ENCODE data around the gene WDR46.
A peak's percentile ranks its signal among the peaks of the same experiment; 100 is the strongest.

The WDR46 gene, protein sequence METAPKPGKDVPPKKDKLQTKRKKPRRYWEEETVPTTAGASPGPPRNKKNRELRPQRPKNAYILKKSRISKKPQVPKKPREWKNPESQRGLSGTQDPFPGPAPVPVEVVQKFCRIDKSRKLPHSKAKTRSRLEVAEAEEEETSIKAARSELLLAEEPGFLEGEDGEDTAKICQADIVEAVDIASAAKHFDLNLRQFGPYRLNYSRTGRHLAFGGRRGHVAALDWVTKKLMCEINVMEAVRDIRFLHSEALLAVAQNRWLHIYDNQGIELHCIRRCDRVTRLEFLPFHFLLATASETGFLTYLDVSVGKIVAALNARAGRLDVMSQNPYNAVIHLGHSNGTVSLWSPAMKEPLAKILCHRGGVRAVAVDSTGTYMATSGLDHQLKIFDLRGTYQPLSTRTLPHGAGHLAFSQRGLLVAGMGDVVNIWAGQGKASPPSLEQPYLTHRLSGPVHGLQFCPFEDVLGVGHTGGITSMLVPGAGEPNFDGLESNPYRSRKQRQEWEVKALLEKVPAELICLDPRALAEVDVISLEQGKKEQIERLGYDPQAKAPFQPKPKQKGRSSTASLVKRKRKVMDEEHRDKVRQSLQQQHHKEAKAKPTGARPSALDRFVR

DNA sequence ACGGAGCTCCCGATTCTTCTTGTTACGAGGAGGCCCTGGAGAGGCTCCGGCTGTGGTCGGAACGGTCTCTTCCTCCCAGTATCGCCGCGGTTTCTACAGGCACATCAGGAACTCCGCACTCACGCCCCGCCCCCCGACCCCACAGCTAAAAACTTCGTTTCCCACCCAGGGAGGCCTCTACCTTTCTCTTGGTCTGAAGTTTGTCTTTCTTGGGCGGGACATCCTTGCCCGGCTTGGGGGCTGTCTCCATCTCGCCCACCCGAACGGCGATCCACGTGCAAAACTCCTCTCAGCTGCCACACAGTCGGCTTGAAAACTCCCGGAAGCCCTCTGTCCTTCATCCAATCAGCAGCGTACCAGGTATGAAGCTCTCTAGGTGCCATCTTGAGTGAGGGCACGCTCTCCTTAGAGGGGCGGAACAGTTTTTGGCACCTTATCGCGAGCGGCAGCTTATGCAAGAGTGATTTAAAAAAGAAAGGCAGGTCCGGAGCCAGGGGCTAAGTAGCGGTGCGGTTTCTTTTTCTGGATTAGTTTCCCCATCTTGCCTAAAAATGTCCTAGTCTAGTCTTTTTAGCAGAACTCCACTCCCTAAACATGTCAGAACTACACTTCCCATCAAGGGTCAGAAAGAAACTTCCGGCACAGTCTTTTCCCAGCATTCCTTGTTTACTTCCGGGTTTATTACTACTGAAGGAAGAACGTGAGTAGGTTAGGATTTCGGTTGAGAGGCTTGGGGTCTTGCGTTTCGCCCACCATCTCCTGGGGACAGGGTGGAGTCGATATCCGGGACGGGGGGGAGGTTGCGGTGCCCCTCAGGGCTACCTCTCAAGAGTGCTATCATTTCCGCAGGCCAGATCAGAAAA, at the start of gene WDR46, which contains the start of gene PFDN6:
WDR46 (minus strand) TSS at position 319 of the 863 bp plus-strand sequence; CDS start at position 250, 69 bp downstream.
PFDN6 (plus strand) TSS at position 681 of the 863 bp plus-strand sequence. CDS start 256 bp downstream, outside the sequence.
- DNase-seq = peak; percentile 87
- H3K36me3 ChIP-seq (replicated peaks) = peaks cover 51% of the 10 kb centered on the region
- H3K27me3 ChIP-seq (replicated peaks) = no peaks in the 10 kb centered on the region
- H3K4me3 ChIP-seq (ENCODE audit: low read depth, low read length) = peak within 1 kb of the TSS; percentile 86
- H3K27ac ChIP-seq = peak within 1 kb of the TSS; percentile 69
- TF ChIP-seq CTCF (IDR thresholded peaks at IDR 0.05; ENCODE audit: low read depth, low read length, missing control alignments) = no peak
- in situ Hi-C loops (cut with HindIII; ENCODE audit: low pct_ligation_motif_present, low sequenced_read_pairs) = no loop called here

GRCh38 chr6:33336495-33336894, 47.5 kb upstream of the WDR46 start:
- TF ChIP-seq CTCF (IDR thresholded peaks at IDR 0.05; ENCODE audit: low read depth, low read length, missing control alignments) = no peak
- in situ Hi-C loops (cut with HindIII; ENCODE audit: low pct_ligation_motif_present, low sequenced_read_pairs) = no loop called here

GRCh38 chr6:33335916-33336315, 46.9 kb upstream of the WDR46 start:
- no peak for TF ChIP-seq CTCF (IDR thresholded peaks at IDR 0.05; ENCODE audit: low read depth, low read length, missing control alignments)
- Histone ChIP-seq H3K27ac (no peak overlapping the region), H3K36me3 (replicated peaks) (no peaks in the 10 kb centered on the region), H3K4me3 (ENCODE audit: low read depth, low read length) (no peak overlapping the region), H3K27me3 (replicated peaks) (no peaks in the 10 kb centered on the region)
- no peak for DNase-seq
- in situ Hi-C loops (cut with HindIII; ENCODE audit: low pct_ligation_motif_present, low sequenced_read_pairs) = no loop called here

More at GRCh38 chr6:33336495-33336894, 47.5 kb upstream of the WDR46 start:
- no peaks in the 10 kb centered on the region for H3K36me3 ChIP-seq (replicated peaks)
- no peak overlapping the region for H3K27ac ChIP-seq
- H3K4me3 ChIP-seq (ENCODE audit: low read depth, low read length) = no peak overlapping the region
- DNase-seq = no peak
- H3K27me3 ChIP-seq (replicated peaks) = no peaks in the 10 kb centered on the region

DNA sequence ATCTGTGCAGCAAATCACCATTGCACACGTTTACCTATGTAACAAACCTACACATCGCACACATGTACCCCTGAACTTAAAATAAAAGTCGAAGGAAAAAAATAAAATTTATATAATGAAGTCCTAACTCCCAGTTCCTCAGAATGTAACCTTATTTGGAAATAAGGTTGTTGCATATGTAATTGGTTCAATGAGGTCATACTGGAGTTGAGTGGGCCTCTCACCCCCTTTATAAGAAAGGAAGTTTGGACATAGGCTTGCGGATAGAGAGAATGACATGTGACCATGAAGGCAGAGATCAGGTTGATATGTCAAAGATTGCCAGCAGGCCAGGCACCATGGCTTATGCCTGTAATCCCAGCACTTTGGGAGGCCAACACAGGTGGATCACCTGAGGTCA, 44.6 kb upstream of the WDR46 start:
- no peak overlapping the region for H3K4me3 ChIP-seq (ENCODE audit: low read depth, low read length)
- no peak for TF ChIP-seq CTCF (IDR thresholded peaks at IDR 0.05; ENCODE audit: low read depth, low read length, missing control alignments)
- no peaks in the 10 kb centered on the region for H3K27me3 ChIP-seq (replicated peaks)
- H3K36me3 ChIP-seq (replicated peaks) = no peaks in the 10 kb centered on the region
- in situ Hi-C loops (cut with HindIII; ENCODE audit: low pct_ligation_motif_present, low sequenced_read_pairs) = no loop called here
- H3K27ac ChIP-seq = no peak overlapping the region
- no peak for DNase-seq

- Histone ChIP-seq H3K27me3 (replicated peaks) (no peaks in the 10 kb centered on the region), H3K27ac (no peak overlapping the region), H3K4me3 (ENCODE audit: low read depth, low read length) (no peak overlapping the region), H3K36me3 (replicated peaks) (no peaks in the 10 kb centered on the region)
- in situ Hi-C loops (cut with HindIII; ENCODE audit: low pct_ligation_motif_present, low sequenced_read_pairs) = no loop called here
- no peak for DNase-seq
- TF ChIP-seq CTCF (IDR thresholded peaks at IDR 0.05; ENCODE audit: low read depth, low read length, missing control alignments) = no peak
Measured at GRCh38 chr6:33330736-33331135, 41.7 kb upstream of the WDR46 start.

Data from brain microvascular endothelial cell (primary cell).